NCI-H345 (cell line): ENCODE measurements around the gene PCARE.

Experiments used
- DNase-seq: peaks from one replicate; lab custom pipeline; 2025; lab: John Stamatoyannopoulos, UW

PCARE gene

DNA sequence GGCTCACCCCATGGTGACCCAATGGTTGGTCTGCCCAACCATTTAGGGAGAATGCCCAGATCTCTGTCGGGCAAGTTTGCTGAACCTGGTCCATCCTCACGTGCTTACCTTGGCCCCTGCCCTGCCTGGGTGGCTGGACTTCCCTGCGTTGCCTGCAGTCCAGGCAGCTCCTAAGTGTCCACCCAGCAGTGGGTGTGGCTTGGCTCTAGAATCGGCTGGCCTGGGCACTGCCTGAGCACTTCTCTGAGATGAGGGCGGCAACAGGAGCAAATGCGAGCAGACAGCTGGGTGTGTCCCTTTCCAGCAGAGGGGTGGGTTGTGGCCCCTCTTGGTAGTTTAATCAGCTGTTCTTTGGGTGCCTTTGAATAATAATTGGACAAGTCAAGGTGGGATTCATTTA, 11.3 kb downstream of the PCARE start:
- DNase-seq: no peak

GRCh38 chr2:29062371-29062770, 12.0 kb downstream of the PCARE start:
- DNase-seq: no peak

GRCh38 chr2:29061616-29062015, 12.7 kb downstream of the PCARE start:
- DNase-seq: no peak

DNA sequence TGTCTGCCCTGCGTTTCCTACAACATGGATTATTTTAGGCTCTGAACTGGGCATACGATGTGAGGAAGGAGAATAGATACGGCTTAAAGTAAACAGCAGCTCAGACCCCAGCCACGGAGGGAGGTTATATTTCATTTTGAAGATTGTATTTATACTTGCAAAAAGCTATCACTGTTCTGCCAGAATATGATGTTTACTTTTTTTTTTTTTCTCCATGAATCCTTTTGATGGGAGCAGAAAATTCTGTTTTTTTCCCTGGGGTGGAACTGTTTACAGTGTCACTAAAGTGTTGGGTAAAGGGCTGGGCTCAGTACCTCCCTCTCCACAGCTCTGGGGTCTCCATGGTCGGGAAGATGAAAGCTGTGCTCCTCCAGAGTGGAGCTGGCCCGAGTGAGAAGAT, 13.1 kb downstream of the PCARE start:
- no peak for DNase-seq

GRCh38 chr2:29060441-29060840, 13.9 kb downstream of the PCARE start:
- DNase-seq: no peak

DNA sequence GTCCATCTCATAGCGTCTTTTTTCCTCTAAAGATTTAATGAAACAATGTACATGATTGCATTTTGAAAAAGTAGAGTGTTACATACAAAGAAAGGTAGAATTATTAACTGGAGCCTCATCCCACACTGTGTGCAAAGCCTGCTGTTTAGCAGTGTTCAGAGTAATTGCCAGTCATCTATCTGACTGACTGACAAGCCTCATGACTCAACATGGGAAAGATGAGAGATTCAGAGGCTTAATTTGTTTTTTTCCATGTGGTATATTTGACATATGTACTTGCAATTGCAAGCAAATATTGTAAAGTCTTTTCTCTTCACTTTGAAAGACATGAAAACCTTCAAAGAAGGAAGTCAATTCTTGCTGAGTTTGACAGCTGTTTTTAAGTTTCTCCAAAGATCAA, 14.7 kb downstream of the PCARE start:
- DNase-seq: no peak

GRCh38 chr2:29057006-29057405, 17.3 kb downstream of the PCARE start:
- DNase-seq: no peak

DNA sequence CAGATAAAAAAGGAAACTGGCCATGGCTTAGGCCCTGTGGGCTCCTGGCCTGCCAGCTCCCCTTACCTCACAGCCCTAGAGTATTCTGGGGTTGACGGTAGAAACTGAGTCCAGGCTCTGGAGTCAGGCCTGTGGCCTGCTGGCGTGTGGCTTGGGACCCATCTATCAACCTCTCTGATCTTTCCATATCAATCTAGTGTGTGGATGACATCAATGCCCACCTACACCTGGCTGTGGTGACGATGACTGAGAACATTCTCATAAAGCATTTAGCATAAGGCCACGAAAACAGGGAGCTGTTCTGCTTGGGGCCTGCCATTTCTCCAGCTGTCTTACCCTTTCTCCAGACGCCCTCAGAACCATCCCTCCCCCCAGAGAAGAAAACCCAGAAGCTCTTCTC, 17.9 kb downstream of the PCARE start:
- no peak for DNase-seq

DNA sequence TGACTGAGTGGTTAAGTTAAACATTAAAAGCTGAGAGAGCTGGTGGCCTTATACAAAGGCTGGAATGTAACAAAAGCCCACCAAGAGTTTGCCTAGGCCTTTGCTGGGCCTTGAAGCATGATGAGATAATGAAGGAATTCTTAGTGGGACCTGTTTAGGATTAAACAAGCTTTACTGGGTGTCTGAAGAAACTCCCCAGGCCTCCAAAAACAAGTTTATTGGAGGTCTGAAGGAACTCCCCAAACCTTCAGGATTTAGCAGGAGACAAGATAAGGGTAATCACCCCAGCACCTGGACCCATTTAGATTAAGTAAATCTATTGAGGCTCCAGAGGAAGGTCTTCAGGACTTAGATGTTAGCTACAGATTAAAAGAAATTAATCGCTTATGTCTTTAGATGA, 18.7 kb downstream of the PCARE start:
- no peak for DNase-seq

DNA sequence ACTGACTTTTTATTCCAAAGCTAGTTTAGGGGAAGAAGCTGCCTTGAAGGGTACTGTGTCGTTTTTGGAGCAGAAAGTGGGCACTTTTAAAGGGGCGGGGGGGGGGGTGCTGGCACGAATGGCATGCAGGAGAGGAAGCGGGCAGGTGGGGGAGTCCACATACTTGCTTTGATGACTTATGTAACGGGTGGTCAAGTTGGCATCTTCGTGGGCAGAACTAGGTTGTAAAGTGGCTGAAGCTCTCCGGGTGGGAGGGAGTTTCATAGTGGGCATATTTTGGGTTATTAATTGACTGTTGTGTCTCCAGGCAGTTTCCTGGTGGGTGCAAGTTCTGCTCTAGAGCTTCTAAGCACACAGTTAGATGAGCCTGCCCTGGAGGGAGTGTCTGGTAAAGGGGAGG, 19.9 kb downstream of the PCARE start:
- no peak for DNase-seq

GRCh38 chr2:29053670-29054400, 20.5 kb downstream of the PCARE start:
- no peak for DNase-seq

DNA sequence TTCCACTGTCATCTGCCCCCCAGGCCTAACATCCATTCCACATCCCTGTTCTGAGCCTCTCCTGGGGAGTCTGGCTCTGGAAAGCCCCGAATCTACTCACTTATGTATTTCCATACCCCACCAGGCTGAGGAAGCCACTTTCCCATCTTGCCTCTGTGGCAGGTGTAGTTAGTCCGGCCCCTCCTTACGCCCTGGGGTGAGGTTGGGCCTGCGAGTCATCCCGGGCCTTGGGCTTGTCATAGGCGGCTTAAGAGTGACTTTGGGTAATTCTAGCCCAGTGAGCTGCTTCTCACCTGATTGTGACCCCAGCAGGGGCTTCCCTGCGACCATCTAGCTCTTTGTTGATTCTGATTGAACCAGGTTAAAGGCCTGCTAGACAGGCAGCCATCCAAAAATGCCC, 21.1 kb downstream of the PCARE start:
- DNase-seq: no peak

DNA sequence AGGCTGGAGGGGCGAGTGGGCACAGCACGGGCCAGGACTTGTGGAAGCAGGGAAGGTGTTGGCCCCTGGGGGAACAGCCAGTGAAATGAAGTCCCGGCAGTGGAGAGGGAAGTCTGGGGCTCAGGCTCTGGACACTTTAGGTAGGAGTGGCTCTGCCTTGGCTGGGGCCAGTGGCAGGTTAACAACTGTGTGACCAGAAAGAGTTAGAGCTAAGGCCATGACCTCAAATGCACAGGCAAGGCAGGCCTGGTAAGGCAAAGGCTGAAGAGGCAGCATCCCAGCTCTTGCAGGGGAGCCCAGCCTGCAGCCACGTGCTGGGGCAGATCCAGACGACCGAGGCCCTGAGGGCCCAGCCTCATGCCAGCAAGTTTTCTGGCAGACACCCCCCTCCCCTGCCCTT, 21.5 kb downstream of the PCARE start:
- no peak for DNase-seq

DNA sequence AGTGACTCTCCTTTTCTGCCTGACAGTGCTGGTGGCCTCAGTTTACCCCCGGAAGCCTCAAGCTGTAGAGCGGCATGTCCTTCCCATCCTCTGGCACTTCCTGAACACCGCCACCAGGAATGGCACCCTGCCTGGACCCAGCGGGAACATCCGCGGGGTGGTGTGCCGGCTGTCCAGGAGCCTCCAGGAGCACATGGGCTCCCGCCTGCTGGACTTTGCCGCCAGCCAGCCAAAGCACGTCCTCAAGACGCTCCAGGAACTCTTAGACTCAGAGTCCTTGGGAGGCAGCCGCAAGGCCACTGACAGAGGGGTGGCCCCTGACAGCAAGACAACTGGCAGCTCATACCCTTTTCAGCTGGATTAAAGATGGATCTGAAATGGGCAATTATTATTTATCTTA, 22.6 kb downstream of the PCARE start:
- DNase-seq: no peak

- no peak for DNase-seq
These were observed 23.7 kb downstream of the PCARE start for GRCh38 chr2:29050591-29050990.

GRCh38 chr2:29047083-29047845, 27.1 kb downstream of the PCARE start:
- DNase-seq: no peak

DNA sequence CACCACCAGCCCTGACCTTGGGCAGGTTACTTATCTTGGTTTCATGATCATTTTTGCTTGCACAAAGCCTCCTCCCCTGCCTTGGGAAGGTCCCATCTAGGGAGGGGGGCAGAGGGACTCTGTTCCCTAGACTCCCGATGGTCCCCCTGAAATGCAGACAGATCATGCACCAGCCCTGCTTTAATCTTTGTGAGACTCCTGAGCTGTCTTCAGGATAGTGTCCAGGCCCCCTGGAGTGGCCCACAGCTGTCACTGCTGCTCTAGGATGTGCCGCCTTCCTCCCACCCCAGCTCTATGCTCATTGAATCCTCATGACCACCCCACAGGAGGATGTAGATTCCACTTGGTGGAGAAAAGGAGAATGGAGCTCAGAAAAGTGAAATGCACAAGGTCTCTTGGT, 28.0 kb downstream of the PCARE start:
- DNase-seq: no peak

DNA sequence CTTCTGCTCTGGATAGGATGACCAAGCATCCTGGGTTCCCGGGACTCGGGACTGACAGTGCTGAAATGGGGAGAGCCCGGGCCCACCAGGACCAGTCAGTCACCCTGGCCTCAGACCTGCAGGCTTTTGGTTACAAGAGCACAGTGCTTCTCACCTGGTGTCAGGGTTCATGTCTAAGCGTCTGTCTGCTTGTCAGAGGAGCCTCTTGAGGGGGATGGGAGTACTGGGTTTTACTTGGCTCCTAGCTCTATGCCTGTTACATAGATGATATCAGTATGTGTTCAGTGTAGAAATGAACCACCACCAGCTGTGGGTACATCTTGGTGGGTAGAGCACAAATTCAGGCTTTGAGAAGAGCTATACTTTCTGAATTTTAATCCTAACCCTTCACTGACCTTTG, 29.9 kb downstream of the PCARE start:
- no peak for DNase-seq

DNA sequence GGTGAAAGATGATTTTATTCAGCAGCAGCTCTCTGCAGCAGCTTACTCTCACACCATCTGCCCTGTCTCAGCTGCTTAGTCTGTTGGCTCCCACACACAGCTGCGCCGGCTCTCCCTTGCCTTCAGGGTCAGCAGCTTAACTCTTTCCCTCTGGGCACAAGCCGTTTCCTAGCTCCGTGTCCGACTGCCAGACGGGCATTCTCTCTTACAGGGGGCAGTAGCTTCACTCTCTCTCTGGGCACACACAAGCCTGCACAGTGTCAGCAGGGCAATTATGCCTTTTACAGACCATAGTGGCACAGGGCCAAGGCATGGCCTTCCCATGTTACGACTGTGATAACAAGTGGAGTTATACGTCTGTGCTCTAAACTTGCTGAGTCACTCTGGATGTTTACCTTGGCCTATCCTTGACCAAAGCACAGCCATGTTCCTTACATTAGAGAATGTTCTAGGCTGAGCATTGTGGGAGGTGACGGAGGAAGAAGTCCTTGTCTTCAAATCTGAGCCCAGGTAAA, 31.7 kb downstream of the PCARE start:
- DNase-seq: peak; percentile 22

DNA sequence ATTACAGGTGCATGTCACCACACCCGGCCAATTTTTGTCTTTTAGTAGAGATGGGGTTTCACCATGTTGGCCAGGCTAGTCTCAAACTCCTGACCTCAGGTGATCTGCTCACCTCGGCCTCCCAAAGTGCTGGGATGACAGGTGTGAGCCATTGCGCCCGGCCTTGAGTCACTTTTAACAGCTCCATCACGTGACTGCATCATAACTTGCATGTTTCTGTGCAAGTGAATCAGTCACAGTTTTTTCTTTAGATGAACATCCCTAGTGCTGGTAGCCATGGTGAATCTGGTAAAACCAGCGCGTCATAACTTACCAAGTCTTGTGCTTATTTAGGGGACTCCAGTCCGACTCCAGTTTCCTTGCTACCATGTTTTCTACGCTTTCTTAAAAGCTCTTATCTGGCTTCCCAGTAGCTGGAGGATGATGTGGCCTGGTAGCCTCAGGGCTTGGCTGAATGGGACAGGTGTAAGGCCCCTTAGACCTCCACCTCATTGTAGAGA, 33.1 kb downstream of the PCARE start:
- DNase-seq: no peak

DNA sequence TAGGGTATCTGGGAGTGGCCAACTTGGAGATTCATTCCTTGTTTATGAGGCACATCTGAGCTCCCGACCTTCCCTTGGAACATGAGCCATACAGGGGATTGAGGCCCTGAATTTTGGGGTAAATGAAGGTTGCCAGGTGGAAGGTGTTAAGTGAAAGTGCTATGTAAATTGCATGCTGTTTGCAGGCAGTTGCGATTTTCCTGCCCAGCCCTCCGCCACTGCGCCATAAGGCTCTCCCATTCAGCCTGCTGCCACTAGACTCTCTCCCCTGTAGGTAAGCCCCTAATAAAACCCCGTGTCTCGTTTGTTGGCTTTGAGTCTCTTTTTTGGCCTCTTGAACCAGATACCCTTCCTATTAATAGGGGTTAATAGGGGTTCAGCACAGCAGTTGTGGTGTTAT, 33.8 kb downstream of the PCARE start:
- DNase-seq: no peak

DNA sequence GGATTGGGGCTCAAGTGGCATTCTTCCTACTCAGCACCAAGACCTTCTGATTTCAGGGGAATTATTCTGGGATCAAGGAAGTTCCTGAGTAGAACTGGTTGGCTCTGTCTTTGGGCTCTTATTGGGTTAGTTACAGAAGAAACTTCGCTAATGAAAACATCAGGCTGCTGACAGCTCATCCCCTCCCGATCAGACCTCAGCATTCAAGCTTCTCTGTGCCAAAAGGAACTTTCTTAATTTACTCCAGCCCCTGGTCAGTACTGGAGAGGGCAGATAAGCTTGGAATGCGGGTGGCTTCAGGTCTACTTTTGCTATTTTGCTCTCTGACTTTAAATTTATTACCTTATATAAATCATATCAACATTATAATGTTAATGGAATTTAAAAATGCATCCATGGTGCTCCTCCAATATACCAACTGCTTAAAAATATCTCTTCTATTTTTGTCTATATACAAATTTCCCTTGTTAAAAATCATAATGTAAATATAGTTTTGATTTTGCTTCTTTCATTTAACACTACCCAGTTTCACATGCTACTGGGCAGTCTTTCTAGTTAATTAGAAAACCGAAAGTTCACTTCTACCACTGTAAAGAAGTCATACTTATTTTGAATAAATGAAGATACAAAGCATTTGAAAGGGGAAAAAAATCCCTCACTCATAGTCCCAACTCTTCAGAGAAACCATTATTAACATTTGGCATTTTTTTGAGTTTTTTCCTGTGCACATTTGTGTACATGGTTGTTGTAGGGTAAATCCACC, 34.4 kb downstream of the PCARE start:
- no peak for DNase-seq
